HCT116 (cell line): ENCODE data around the gene BCL2L13. TPM values are rescaled to one million over a fixed set of nuclear protein-coding genes. Genes with fewer than 3 reads are reported as not detected.

Source experiments
- ATAC-seq: fragments of 200-7000 bp; cut with Tn5 transposase; 2 replicates; pipeline ENCODE4 v1.9.1; 2020; ENCODE audit warnings: mild to moderate bottlenecking, moderate library complexity
- BruUV-seq: library from RNA; stranded (reverse); fragments of 400-500 nt; replicated peaks from 2 replicates; lab custom pipeline; 2021; lab: Mats Ljungman, UMichigan
- CTCF ChIA-PET: fragments of 300-600 bp; sonication (Branson Sonifier 250); formaldehyde crosslinking; loops from one replicate; lab custom pipeline; 2021; ENCODE audit warnings: antibody characterized with exemption; lab: Charles Lee
- POLR2A ChIA-PET: fragments of 300-600, 350-600 bp; sonication (Branson Sonifier 250); formaldehyde crosslinking; loops from one replicate; lab custom pipeline; 2021; ENCODE audit warnings: antibody characterized with exemption; lab: Charles Lee
- RAD21 ChIA-PET, 2 experiments: fragments of 300-600 bp; sonication (Branson Sonifier 250); formaldehyde crosslinking; loops; one replicate each; lab custom pipeline; 2023; ENCODE audit warnings: low total read pairs in 2 of 2; ENCODE audit not compliant: uncharacterized antibody in 2 of 2, unreplicated experiment in 2 of 2, low non-redundant PET in 1 of 2; lab: Charles Lee
- DNase-seq: peaks from one replicate; pipeline ENCODE4 v3.0.0-alpha.2; 2010; ENCODE audit warnings: low read depth, low spot score
- H2AFZ ChIP-seq: fragments of 200-600 bp; shearing (Covaris generic), sonication (generic); 2 replicates; pipeline ENCODE4 v1.6.1; 2017; ENCODE audit warnings: low read depth, mixed run types, mixed read lengths, antibody characterized with exemption, low read length; ENCODE audit not compliant: poor library complexity, severe bottlenecking
- H3K27ac ChIP-seq: 2 replicates; pipeline ENCODE4 v1.5.1; 2012; ENCODE audit warnings: low read depth, low read length
- H3K27me3 ChIP-seq: fragments of 200-600 bp; sonication (generic); 2 replicates; pipeline ENCODE4 v1.6.1; 2016; ENCODE audit warnings: mixed run types, low read length, mixed read lengths; ENCODE audit not compliant: insufficient read depth
- H3K36me3 ChIP-seq, 2 experiments: fragments of 200-500 bp in 1 of 2; fragments of 200-600 bp in 1 of 2; sonication (Bioruptor generic) in 1 of 2; sonication (generic) in 1 of 2; 2 replicates each; pipeline versions ENCODE4 v1.5.1 to v1.6.1; 2014 to 2016; ENCODE audit warnings: low read length in 2 of 2, inconsistent platforms in 1 of 2, mixed read lengths in 1 of 2, mixed run types in 1 of 2; ENCODE audit not compliant: insufficient read depth in 2 of 2, control insufficient read depth in 1 of 2
- H3K4me1 ChIP-seq, 2 experiments: fragments of 200-600 bp in 1 of 2; sonication (generic) in 1 of 2; 2 replicates each; pipeline versions ENCODE4 v1.5.1 to v1.6.1; 2012 to 2017; ENCODE audit warnings: low read length in 2 of 2, inconsistent platforms in 1 of 2, mild to moderate bottlenecking in 1 of 2, mixed read lengths in 1 of 2, mixed run types in 1 of 2, moderate library complexity in 1 of 2; ENCODE audit not compliant: insufficient read depth in 2 of 2, control insufficient read depth in 1 of 2
- H3K4me2 ChIP-seq: fragments of 200-600 bp; sonication (generic); 2 replicates; pipeline ENCODE4 v1.6.1; 2017; ENCODE audit warnings: mixed run types, low read length, mixed read lengths
- H3K4me3 ChIP-seq, 2 experiments: fragments of 200-600 bp in 1 of 2; sonication (generic) in 1 of 2; replicated peaks in 1 of 2; 2 replicates each; pipeline ENCODE4 v1.5.1; 2011 to 2016; ENCODE audit warnings: low read length in 2 of 2, control low read depth in 1 of 2, low read depth in 1 of 2, mild to moderate bottlenecking in 1 of 2, mixed read lengths in 1 of 2, mixed run types in 1 of 2
- H3K79me2 ChIP-seq: fragments of 200-600 bp; sonication (generic); 2 replicates; pipeline ENCODE4 v1.6.1; 2017; ENCODE audit warnings: mild to moderate bottlenecking, mixed run types, low read length, moderate library complexity, mixed read lengths; ENCODE audit not compliant: insufficient read depth
- H3K9ac ChIP-seq: fragments of 200-600 bp; sonication (generic); 2 replicates; pipeline ENCODE4 v1.6.1; 2016; ENCODE audit warnings: low read length, mixed read lengths
- H3K9me2 ChIP-seq: fragments of 200-600 bp; sonication (generic), shearing (Covaris generic); 2 replicates; pipeline ENCODE4 v1.6.1; 2017; ENCODE audit warnings: mixed run types, mild to moderate bottlenecking, moderate library complexity; ENCODE audit not compliant: insufficient read depth
- H3K9me3 ChIP-seq, 2 experiments: fragments of 200-500 bp in 1 of 2; fragments of 200-600 bp in 1 of 2; sonication (Bioruptor generic) in 1 of 2; sonication (generic) in 1 of 2; 2 replicates each; pipeline ENCODE4 v1.6.1; 2014 to 2017; ENCODE audit warnings: low read length in 2 of 2, mixed read lengths in 2 of 2, inconsistent platforms in 1 of 2, low read depth in 1 of 2, mild to moderate bottlenecking in 1 of 2, mixed run types in 1 of 2, moderate library complexity in 1 of 2; ENCODE audit not compliant: control insufficient read depth in 1 of 2, insufficient read depth in 1 of 2
- H4K20me1 ChIP-seq: fragments of 200-600 bp; sonication (generic), shearing (Covaris generic); 2 replicates; pipeline ENCODE4 v1.6.1; 2017; ENCODE audit warnings: mixed run types, mild to moderate bottlenecking, moderate library complexity; ENCODE audit not compliant: insufficient read depth
- ELF1 ChIP-seq: IDR thresholded peaks from 2 replicates; pipeline ENCODE4 v1.6.1; 2012; ENCODE audit warnings: low read depth, borderline replicate concordance
- EZH2 ChIP-seq: fragments of 200-600 bp; sonication (generic); IDR thresholded peaks from 2 replicates; pipeline ENCODE4 v1.6.1; 2017; ENCODE audit warnings: antibody characterized with exemption, mixed run types
- FOSL1 ChIP-seq: IDR thresholded peaks from 2 replicates; pipeline ENCODE4 v1.6.1; 2012; ENCODE audit warnings: low read depth
- JUND ChIP-seq: IDR thresholded peaks from 2 replicates; pipeline ENCODE4 v1.6.1; 2012
- POLR2AphosphoS5 ChIP-seq: IDR thresholded peaks from 2 replicates; pipeline ENCODE4 v1.6.1; 2011; ENCODE audit warnings: mild to moderate bottlenecking, low read depth, low read length, moderate library complexity
- RAD21 ChIP-seq: IDR thresholded peaks from 2 replicates; pipeline ENCODE4 v1.6.1; 2012; ENCODE audit warnings: low read depth, mild to moderate bottlenecking
- SIN3A ChIP-seq: IDR thresholded peaks from 2 replicates; pipeline ENCODE4 v1.6.1; 2012; ENCODE audit warnings: low read depth
- SP1 ChIP-seq: IDR thresholded peaks from 2 replicates; pipeline ENCODE4 v1.6.1; 2012; ENCODE audit warnings: low read depth
- SRF ChIP-seq: IDR thresholded peaks from 2 replicates; pipeline ENCODE4 v1.6.1; 2012; ENCODE audit warnings: low read depth
- TCF7L2 ChIP-seq: IDR thresholded peaks from 2 replicates; pipeline ENCODE4 v1.7.0; 2011; ENCODE audit warnings: borderline replicate concordance, inconsistent platforms; ENCODE audit not compliant: insufficient read depth, insufficient read length; ENCODE audit errors: extremely low read depth
- YY1 ChIP-seq: IDR thresholded peaks from 2 replicates; pipeline ENCODE4 v1.6.1; 2011; ENCODE audit warnings: low read length, low read depth, moderate library complexity, mild to moderate bottlenecking; ENCODE audit not compliant: insufficient replicate concordance; ENCODE audit errors: extremely low read depth
- ZFX ChIP-seq: fragments of 450-650 bp; IDR thresholded peaks from 2 replicates; pipeline ENCODE4 v1.6.1; 2017
- ZNF274 ChIP-seq: fragments of 200-500 bp; sonication (Bioruptor generic); IDR thresholded peaks from 2 replicates; pipeline ENCODE4 v1.6.1; 2014; ENCODE audit warnings: mild to moderate bottlenecking, low read depth, low read length, inconsistent platforms
- intact Hi-C: fragments of 100-400 bp; cut with micrococcal nuclease; formaldehyde crosslinking; loops from 2 replicates; pipeline ENCODE4 v1.10.0; 2022
- total RNA-seq: library from RNA; stranded (reverse); gene quantifications from one replicate; pipeline ENCODE4 v1.2.1, GENCODE V29; 2021; ENCODE audit not compliant: unreplicated experiment
- TF ChIP-seq, protein P1 (sequence below): IDR thresholded peaks from 2 replicates; pipeline ENCODE4 v1.6.1; 2012; ENCODE audit warnings: low read depth
- TF ChIP-seq, protein P2 (sequence below): IDR thresholded peaks from 2 replicates; pipeline ENCODE4 v1.6.1; 2012

The BCL2L13 gene
- total RNA-seq, 1 experiment from 2014 or later, result 38.6 TPM

DNA sequence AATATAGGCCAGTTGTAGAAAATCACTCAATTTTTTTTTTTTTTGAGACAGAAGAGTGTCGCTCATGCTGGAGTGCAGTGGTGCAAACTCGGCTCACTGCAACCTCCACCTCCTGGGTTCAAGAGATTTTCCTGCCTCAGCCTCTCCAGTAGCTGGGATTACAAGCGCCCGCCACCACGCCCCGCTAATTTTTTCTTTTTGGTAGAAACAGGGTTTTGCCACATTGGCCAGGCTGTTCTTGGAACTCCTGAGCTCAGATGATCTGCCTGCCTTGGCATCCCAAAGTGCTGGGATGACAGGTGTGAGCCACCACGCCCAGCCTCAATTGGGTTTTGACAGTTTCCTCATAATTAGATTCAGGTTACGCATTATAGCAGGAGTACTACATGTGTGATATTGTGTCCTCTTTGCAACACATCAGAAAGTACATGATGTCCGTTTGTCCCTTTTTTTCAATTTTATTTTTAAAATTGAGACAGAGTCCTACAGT is 7.4 kb upstream of the BCL2L13 start (continued):
- TF ChIP-seq ELF1, result no peak
- TF ChIP-seq, protein P1, sequence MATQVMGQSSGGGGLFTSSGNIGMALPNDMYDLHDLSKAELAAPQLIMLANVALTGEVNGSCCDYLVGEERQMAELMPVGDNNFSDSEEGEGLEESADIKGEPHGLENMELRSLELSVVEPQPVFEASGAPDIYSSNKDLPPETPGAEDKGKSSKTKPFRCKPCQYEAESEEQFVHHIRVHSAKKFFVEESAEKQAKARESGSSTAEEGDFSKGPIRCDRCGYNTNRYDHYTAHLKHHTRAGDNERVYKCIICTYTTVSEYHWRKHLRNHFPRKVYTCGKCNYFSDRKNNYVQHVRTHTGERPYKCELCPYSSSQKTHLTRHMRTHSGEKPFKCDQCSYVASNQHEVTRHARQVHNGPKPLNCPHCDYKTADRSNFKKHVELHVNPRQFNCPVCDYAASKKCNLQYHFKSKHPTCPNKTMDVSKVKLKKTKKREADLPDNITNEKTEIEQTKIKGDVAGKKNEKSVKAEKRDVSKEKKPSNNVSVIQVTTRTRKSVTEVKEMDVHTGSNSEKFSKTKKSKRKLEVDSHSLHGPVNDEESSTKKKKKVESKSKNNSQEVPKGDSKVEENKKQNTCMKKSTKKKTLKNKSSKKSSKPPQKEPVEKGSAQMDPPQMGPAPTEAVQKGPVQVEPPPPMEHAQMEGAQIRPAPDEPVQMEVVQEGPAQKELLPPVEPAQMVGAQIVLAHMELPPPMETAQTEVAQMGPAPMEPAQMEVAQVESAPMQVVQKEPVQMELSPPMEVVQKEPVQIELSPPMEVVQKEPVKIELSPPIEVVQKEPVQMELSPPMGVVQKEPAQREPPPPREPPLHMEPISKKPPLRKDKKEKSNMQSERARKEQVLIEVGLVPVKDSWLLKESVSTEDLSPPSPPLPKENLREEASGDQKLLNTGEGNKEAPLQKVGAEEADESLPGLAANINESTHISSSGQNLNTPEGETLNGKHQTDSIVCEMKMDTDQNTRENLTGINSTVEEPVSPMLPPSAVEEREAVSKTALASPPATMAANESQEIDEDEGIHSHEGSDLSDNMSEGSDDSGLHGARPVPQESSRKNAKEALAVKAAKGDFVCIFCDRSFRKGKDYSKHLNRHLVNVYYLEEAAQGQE, result no peak
- TF ChIP-seq RAD21, result no peak
- no peak for TF ChIP-seq SP1
- TF ChIP-seq SRF, result no peak
- TF ChIP-seq, all 23 proteins: peak for 0

DNA sequence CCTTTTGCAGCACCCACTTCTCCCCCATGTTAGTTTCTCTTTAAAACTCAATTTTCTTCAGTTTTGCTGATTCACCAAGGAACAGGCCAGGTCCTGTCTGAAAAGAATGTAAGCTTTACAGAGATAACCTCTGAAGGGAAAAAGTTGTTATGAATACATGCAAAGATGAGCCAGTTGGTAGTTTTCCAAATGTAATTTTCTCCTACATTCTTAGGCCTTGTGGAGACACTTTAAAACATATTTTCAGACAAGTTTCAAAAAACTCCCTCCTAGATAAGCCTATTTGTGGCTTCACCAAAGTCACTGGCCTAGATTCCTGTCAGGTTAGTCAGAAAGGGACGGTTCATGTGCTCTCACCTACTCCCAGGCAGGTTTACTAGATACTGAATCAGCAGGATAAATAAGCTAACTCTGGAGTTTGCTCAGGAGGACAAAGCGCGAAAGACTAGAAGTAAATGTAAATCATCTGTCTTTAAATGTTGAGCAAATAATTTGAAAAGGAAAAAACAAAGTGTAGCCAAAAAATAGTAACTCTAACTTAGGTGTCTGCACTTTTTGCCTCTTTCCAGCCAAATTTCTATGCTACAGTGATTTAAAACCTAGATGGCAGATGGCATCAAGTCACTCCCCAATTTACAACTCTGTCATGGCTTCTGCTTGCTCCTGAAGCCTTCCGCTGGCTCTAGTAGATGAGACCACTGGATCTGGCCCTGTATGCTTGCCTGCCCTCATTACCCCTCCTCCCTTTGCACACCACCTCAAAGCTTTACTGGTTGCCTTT is 5.2 kb upstream of the BCL2L13 start:
- H2AFZ ChIP-seq, result no peak overlapping the region
- H3K9ac ChIP-seq, result peak overlapping the region; percentile 63
- POLR2A ChIA-PET, result interaction anchor here (1.0 kb wide), 1 partner anchor 9 kb away, joined by 3 read pairs; no protein-coding TSS in a partner anchor
- DNase-seq (peak; percentile 87), ATAC-seq (peak; percentile 67)
- H3K27ac ChIP-seq, result peak overlapping the region; percentile 85
- CTCF ChIA-PET, result no interaction called here
- peaks cover 10% of the 10 kb centered on the region for H3K79me2 ChIP-seq
- peak overlapping the region; percentile 11 to 36; a peak in 3 of 4 replicates for H3K4me3 ChIP-seq
- peak overlapping the region; percentile 75 for H3K4me2 ChIP-seq
- intact Hi-C loops, result no loop called here
- RAD21 ChIA-PET, result interaction anchor here in 1 of 2 experiments (0.9 kb wide), 1 partner anchor 13 kb away, joined by 5 read pairs; no protein-coding TSS in a partner anchor
- no peaks in the 10 kb centered on the region for H3K9me3 ChIP-seq
- H3K36me3 ChIP-seq, result peaks cover 0 to 1% of the 10 kb centered on the region in 2 experiments; a peak in 1 of 4 replicates
- H3K4me1 ChIP-seq, result peaks cover 31 to 47% of the 10 kb centered on the region in 2 experiments
- H3K27me3 ChIP-seq, result no peaks in the 10 kb centered on the region
- H4K20me1 ChIP-seq, result no peaks in the 10 kb centered on the region
- H3K9me2 ChIP-seq, result no peaks in the 10 kb centered on the region
- TF ChIP-seq YY1 (no peak), ZNF274 (no peak), POLR2AphosphoS5 (peak; percentile 42; the same call in 1 of the 2 replicates), EZH2 (no peak), FOSL1 (peak; percentile 83), SP1 (peak; percentile 83), JUND (peak; percentile 73), ZFX (no peak), SRF (no peak), RAD21 (peak; percentile 3; the same call in 1 of the 2 replicates), SIN3A (0 out of 2 replicates have a peak, but pooled peaks have one; percentile 33), TCF7L2 (peak; percentile 11)
- TF ChIP-seq, protein P2, sequence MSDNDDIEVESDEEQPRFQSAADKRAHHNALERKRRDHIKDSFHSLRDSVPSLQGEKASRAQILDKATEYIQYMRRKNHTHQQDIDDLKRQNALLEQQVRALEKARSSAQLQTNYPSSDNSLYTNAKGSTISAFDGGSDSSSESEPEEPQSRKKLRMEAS, result peak; percentile 42
- BruUV-seq, result no TSS peak
